ENCODE data around the gene ANO1.

DNA sequence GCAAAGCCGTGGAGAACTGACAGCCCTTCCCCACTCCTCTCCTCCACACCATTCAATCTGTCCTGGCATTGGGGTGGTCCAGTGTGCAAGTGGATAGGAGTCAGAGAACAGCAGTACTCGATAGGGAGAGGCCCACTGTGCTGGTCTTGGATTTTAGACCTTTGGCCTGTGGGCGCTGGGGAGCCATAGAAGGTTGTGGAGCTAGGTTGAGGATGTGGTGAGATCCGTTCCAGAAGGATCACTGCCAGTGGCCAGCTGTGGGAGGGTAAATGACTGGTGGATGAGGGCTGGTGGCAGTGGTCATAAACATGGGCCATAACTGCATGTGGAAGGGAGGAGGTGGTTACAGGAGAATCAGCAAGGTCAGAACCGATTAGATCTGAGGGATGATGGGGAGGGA lies 28.6 kb downstream of the ANO1 start:
- TF ChIP-seq, protein P1, sequence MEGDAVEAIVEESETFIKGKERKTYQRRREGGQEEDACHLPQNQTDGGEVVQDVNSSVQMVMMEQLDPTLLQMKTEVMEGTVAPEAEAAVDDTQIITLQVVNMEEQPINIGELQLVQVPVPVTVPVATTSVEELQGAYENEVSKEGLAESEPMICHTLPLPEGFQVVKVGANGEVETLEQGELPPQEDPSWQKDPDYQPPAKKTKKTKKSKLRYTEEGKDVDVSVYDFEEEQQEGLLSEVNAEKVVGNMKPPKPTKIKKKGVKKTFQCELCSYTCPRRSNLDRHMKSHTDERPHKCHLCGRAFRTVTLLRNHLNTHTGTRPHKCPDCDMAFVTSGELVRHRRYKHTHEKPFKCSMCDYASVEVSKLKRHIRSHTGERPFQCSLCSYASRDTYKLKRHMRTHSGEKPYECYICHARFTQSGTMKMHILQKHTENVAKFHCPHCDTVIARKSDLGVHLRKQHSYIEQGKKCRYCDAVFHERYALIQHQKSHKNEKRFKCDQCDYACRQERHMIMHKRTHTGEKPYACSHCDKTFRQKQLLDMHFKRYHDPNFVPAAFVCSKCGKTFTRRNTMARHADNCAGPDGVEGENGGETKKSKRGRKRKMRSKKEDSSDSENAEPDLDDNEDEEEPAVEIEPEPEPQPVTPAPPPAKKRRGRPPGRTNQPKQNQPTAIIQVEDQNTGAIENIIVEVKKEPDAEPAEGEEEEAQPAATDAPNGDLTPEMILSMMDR (IDR thresholded peaks at IDR 0.05), result no peak
- TF ChIP-seq POLR2A (IDR thresholded peaks at IDR 0.05) (no peak), POLR2AphosphoS5 (IDR thresholded peaks at IDR 0.05) (no peak)

All from breast epithelium (tissue), 3 donors.